Transverse colon (tissue), 4 donors: ENCODE results near the gene SLC6A9.

ENCODE experiments used
- CTCF ChIP-seq, 5 experiments: fragments of 200-600 bp in 3 of 5; fragments of 450-650 bp in 2 of 5; sonication (generic) in 3 of 5; IDR thresholded peaks; 1 replicate in 2 of 5; 2 replicates in 3 of 5; pipeline ENCODE4 v1.5.1; 2016 to 2017; ENCODE audit warnings: antibody characterized with exemption in 5 of 5, inconsistent platforms in 3 of 5, mild to moderate bottlenecking in 2 of 5, moderate library complexity in 1 of 5
- POLR2AphosphoS5 ChIP-seq, 3 donors: sonication (generic); formaldehyde crosslinking; IDR thresholded peaks; one replicate each; pipeline ENCODE4 v1.6.1; 2016; ENCODE audit warnings: antibody characterized with exemption in 3 of 3

- no peak for TF ChIP-seq CTCF (IDR thresholded peaks at IDR 0.05)
- no peak for TF ChIP-seq POLR2AphosphoS5 (IDR thresholded peaks at IDR 0.05)
These were observed 77.2 kb downstream of the SLC6A9 start for GRCh38 chr1:43954036-43954435.
